ENCODE measurements around the gene TNNI3K. TPM values are rescaled to one million over a fixed set of nuclear protein-coding genes. Genes with fewer than 3 reads are reported as not detected.

The TNNI3K gene
- total and polyA plus RNA-seq, 2 of the 8 experiments (the other 6 are each of a cell fraction or from before 2014, with no cell fraction given) = 0.41 to 0.48 TPM

GRCh38 chr1:74455390-74455789 lies 220.2 kb downstream of the TNNI3K start (continued):
- TF ChIP-seq EZH2 (IDR thresholded peaks at IDR 0.05; ENCODE audit: low read depth, low read length, severe bottlenecking) (no peak), SIN3A (conservative IDR thresholded peaks at IDR 0.05 in 1 of 2, IDR thresholded peaks at IDR 0.05 in 1 of 2; ENCODE audit: low read depth in 1 of 2, low read length in 2 of 2) (no peak), HDAC6 (IDR thresholded peaks at IDR 0.05; ENCODE audit: low read depth, low read length) (no peak), CREB1 (IDR thresholded peaks at IDR 0.05) (no peak), TCF12 (IDR thresholded peaks at IDR 0.05; ENCODE audit: low read depth, low read length) (no peak), JUN (IDR thresholded peaks at IDR 0.05; ENCODE audit: low read depth, low read length) (no peak)

All from H1 (cell line).